Heart left ventricle (tissue), 16 donors: ENCODE results near the gene STXBP6. TPM values are rescaled to one million over a fixed set of nuclear protein-coding genes. Genes with fewer than 3 reads are reported as not detected.

Experiments
- ATAC-seq, 4 donors: fragments of 200-7000 bp; cut with Tn5 transposase; one replicate each; pipeline ENCODE4 v1.9.1; 2020 to 2022; ENCODE audit warnings: moderate library complexity in 4 of 4, mild to moderate bottlenecking in 3 of 4, moderate number of reproducible peaks in 1 of 4
- DNase-seq, 5 donors: peaks; one replicate each; pipeline ENCODE4 v3.0.0-alpha.2; 2020
- H3K27ac ChIP-seq, 12 donors: fragments of 200-600 bp; sonication (generic) in 4 of 12; one replicate each; pipeline versions ENCODE4 v1.5.0 to v1.8.0; 2016 to 2022; ENCODE audit warnings: mild to moderate bottlenecking in 2 of 12
- H3K27me3 ChIP-seq, 9 donors: fragments of 200-600 bp; sonication (generic) in 2 of 9; one replicate each; pipeline versions ENCODE4 v1.5.1 to v1.8.0; 2016 to 2022; ENCODE audit warnings: mild to moderate bottlenecking in 3 of 9
- H3K36me3 ChIP-seq, 9 donors: fragments of 200-600 bp; sonication (generic) in 2 of 9; one replicate each; pipeline versions ENCODE4 v1.5.0 to v1.8.0; 2018 to 2022; ENCODE audit warnings: mild to moderate bottlenecking in 2 of 9
- H3K4me1 ChIP-seq, 12 donors: fragments of 200-600 bp; sonication (generic) in 4 of 12; one replicate each; pipeline versions ENCODE4 v1.5.0 to v1.8.0; 2016 to 2022; ENCODE audit warnings: mild to moderate bottlenecking in 3 of 12
- H3K4me3 ChIP-seq, 12 donors: fragments of 200-600 bp; sonication (generic) in 4 of 12; one replicate each; pipeline versions ENCODE4 v1.5.0 to v1.8.0; 2017 to 2022; ENCODE audit warnings: mild to moderate bottlenecking in 9 of 12, moderate library complexity in 4 of 12
- H3K9me3 ChIP-seq, 12 donors: fragments of 200-600 bp; sonication (generic) in 4 of 12; one replicate each; pipeline versions ENCODE4 v1.5.0 to v1.8.0; 2016 to 2022; ENCODE audit warnings: mild to moderate bottlenecking in 1 of 12
- CTCF ChIP-seq, 12 donors: fragments of 200-600 bp; sonication (generic) in 4 of 12; IDR thresholded peaks; one replicate each; pipeline versions ENCODE4 v1.5.0 to v1.8.0; 2018 to 2022; ENCODE audit warnings: antibody characterized with exemption in 12 of 12, mild to moderate bottlenecking in 5 of 12
- POLR2A ChIP-seq, 2 donors: fragments of 450-650 bp; IDR thresholded peaks; one replicate each; pipeline ENCODE4 v1.6.1; 2017; ENCODE audit warnings: antibody characterized with exemption in 2 of 2, mild to moderate bottlenecking in 2 of 2, moderate library complexity in 2 of 2
- WGBS, 4 donors: extraction: QIAGEN DNeasy Blood & Tissue Kit in 2 of 4; methylation state at CpG; one replicate each; pipeline versions ENCODE4 v1.1.5 to v1.1.7; 2013 to 2018; 5-methylcytosine and 5-hydroxymethylcytosine counted together
- intact Hi-C, 10 donors: fragments of 100-400 bp; cut with DNase I; formaldehyde crosslinking; loops; one replicate each; pipeline versions ENCODE4 v1.11.1 to v1.14.2; 2022
- polyA plus RNA-seq, 2 donors: library from polyadenylated mRNA; stranded (reverse); fragments of 200-250 nt; gene quantifications; one replicate each; pipeline ENCODE4 v1.2.3, GENCODE V29; 2013
- total RNA-seq, 9 donors: library from RNA; depleted of rRNA in 2 of 9; stranded (reverse); fragments of >200 nt in 2 of 9; fragmentation: NEBNext Ultra II Directional in 3 of 9; extraction: Animal tissue kit (Norgen Biotek cat#: 25700) in 3 of 9; gene quantifications; one replicate each; pipeline versions ENCODE4 v1.1.0 to v1.2.4, GENCODE V29; 2016 to 2023
- donor health status: ischemic (EF 13 %, LVEDD 7.1; RV severe dilation, severe dysfunction).
- donor health status: healthy with polysubstance abuse.
- donor health status: DM: no; HTN: yes; CAD: no.
- donor health status: DM: no; HTN: no; CAD: no.
- donor health status: ischemic (EF 25% LVEDD 6.9; RV normal size, moderate dysfunction).
- donor health status: ischemic (EF 25% LVEDD 5.7; RV mildly dilated, moderate dysfunction).
- donor health status: healthy.
- donor health status: DM: yes; HTN: yes; CAD: no.
- donor health status: ischemic (EF 35%, LVEDD 5.7; RV mildly dilated, moderate dysfunction).
- donor health status: nonischemic (EF 11% LVEDD 7.7; RV severe dilation, severe dysfunction).
- donor health status: DM: yes; HTN: yes; CAD: no.
- donor health status: PGD.
- donor health status: ischemic (EF 29% LVEDD 5.4; RV normal size, mild dysfunction).
- donor health status: nonischemic (EF 23%, LVEDD 6.1; RV moderate dilation, normal function).

The STXBP6 gene
- total and polyA plus RNA-seq, 11 donors: 12.5 to 57.3 (median 23.7) TPM

GRCh38 chr14:24992624-24993360, 57.2 kb downstream of the STXBP6 start:
- Histone ChIP-seq H3K9me3 (no peaks in the 10 kb centered on the region), H3K4me3 (no peak overlapping the region), H3K36me3 (peaks cover 0 to 4% (median 0%) of the 10 kb centered on the region in 9 donors), H3K27ac (no peak overlapping the region), H3K4me1 (peaks cover 0 to 34% (median 1%) of the 10 kb centered on the region in 12 donors), H3K27me3 (no peaks in the 10 kb centered on the region)
- TF ChIP-seq CTCF (IDR thresholded peaks at IDR 0.05) (no peak), POLR2A (IDR thresholded peaks at IDR 0.05) (no peak)
- intact Hi-C loops: no loop called here
- no peak for DNase-seq
- 92 to 97% (median 96%) methylated on average over 5 of the region's 5 CpGs for WGBS, 4 donors
- ATAC-seq: no peak

- 64 to 74% (median 68%) methylated on average over 6 of the region's 6 CpGs for WGBS, 4 donors
- H3K4me1 ChIP-seq: peaks cover 0 to 30% (median 3%) of the 10 kb centered on the region in 12 donors
- H3K9me3 ChIP-seq: no peaks in the 10 kb centered on the region
- H3K4me3 ChIP-seq: no peak overlapping the region
- intact Hi-C loops: no loop called here
- H3K36me3 ChIP-seq: peaks cover 0 to 4% (median 0%) of the 10 kb centered on the region in 9 donors
- H3K27me3 ChIP-seq: no peaks in the 10 kb centered on the region
- TF ChIP-seq CTCF (IDR thresholded peaks at IDR 0.05) (no peak), POLR2A (IDR thresholded peaks at IDR 0.05) (no peak)
- ATAC-seq (peak in 3 of 4 donors; percentile 27 to 57 (median 39)), DNase-seq (no peak)
- H3K27ac ChIP-seq: no peak overlapping the region
Measured at GRCh38 chr14:24991821-24992220, 58.1 kb downstream of the STXBP6 start.

GRCh38 chr14:24991288-24991687, 58.7 kb downstream of the STXBP6 start:
- no peak overlapping the region for H3K4me3 ChIP-seq
- H3K9me3 ChIP-seq: no peaks in the 10 kb centered on the region
- H3K27ac ChIP-seq: no peak overlapping the region
- intact Hi-C loops: no loop called here
- no peak for ATAC-seq
- H3K27me3 ChIP-seq: no peaks in the 10 kb centered on the region
- DNase-seq: no peak
- WGBS, 4 donors: 56 to 83% (median 76%) methylated on average over 1 of the region's 1 CpG
- peaks cover under 1 to 35% (median 6%) of the 10 kb centered on the region in 12 donors for H3K4me1 ChIP-seq
- TF ChIP-seq POLR2A (IDR thresholded peaks at IDR 0.05): no peak
- no peak for TF ChIP-seq CTCF (IDR thresholded peaks at IDR 0.05)
- H3K36me3 ChIP-seq: peaks cover 0 to 4% (median 0%) of the 10 kb centered on the region in 9 donors

DNA sequence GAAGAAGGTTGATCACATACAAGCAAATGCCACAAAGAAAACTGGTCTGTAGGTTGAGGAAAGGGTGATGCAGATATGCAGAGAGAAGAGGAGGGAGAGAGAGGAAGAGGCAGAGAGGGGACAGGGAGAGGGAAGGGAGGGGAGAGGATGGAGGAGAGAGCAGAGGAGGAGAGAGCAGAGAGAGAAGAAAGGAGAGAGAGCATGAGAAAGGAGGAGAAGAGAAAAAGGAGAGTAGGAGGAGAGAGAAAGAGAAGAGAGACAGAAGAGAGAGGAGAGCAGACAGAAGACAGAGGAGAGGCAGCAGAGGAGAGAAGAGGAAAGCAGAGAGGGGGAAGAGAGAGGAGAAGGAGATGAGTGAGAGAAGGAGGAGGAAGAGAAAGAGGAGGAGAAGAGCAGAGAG, 59.2 kb downstream of the STXBP6 start:
- no peak for TF ChIP-seq CTCF (IDR thresholded peaks at IDR 0.05)
- no peak for TF ChIP-seq POLR2A (IDR thresholded peaks at IDR 0.05)
- Histone ChIP-seq H3K27me3 (no peaks in the 10 kb centered on the region), H3K27ac (no peak overlapping the region), H3K36me3 (peaks cover 0 to 4% (median 0%) of the 10 kb centered on the region in 9 donors), H3K4me3 (no peak overlapping the region), H3K9me3 (no peaks in the 10 kb centered on the region), H3K4me1 (peaks cover 3 to 40% (median 12%) of the 10 kb centered on the region in 12 donors)
- ATAC-seq (no peak), DNase-seq (no peak)
- intact Hi-C loops: no loop called here
